Sigmoid colon (tissue), 7 donors: ENCODE measurements around the gene GON4L. TPM values are rescaled to one million over a fixed set of nuclear protein-coding genes. Genes with fewer than 3 reads are reported as not detected.
"Not testable (repeated sequence)": the region's sequence is repeated elsewhere in the genome, so short reads cannot be mapped to it uniquely, and the experiment has no call there.

ENCODE experiments used
- DNase-seq: peaks from one replicate; pipeline ENCODE4 v3.0.0-alpha.2; 2019
- H3K27ac ChIP-seq, 4 donors: fragments of 200-600 bp; sonication (generic); one replicate each; pipeline ENCODE4 v1.5.1; 2016 to 2019; ENCODE audit warnings: mild to moderate bottlenecking in 1 of 4
- H3K27me3 ChIP-seq, 3 donors: fragments of 200-600 bp; sonication (generic); one replicate each; pipeline ENCODE4 v1.5.1; 2019; ENCODE audit warnings: mild to moderate bottlenecking in 1 of 3
- H3K36me3 ChIP-seq, 4 donors: fragments of 200-600 bp; sonication (generic); one replicate each; pipeline ENCODE4 v1.5.1; 2016 to 2019
- H3K4me1 ChIP-seq, 4 donors: fragments of 200-600 bp; sonication (generic); one replicate each; pipeline ENCODE4 v1.5.1; 2017 to 2019
- H3K4me3 ChIP-seq, 4 donors: fragments of 200-600 bp; sonication (generic); one replicate each; pipeline ENCODE4 v1.5.1; 2017 to 2019; ENCODE audit warnings: mild to moderate bottlenecking in 2 of 4, moderate library complexity in 1 of 4
- H3K9me3 ChIP-seq, 4 donors: fragments of 200-600 bp in 3 of 4; sonication (generic) in 3 of 4; one replicate each; pipeline versions ENCODE4 v1.5.1 to v1.6.1; 2013 to 2019
- CTCF ChIP-seq, 4 experiments: fragments of 450-650 bp in 3 of 4; fragments of 200-600 bp in 1 of 4; IDR thresholded peaks; one replicate each; pipeline ENCODE4 v1.5.1; 2016 to 2019; ENCODE audit warnings: antibody characterized with exemption in 4 of 4, mild to moderate bottlenecking in 3 of 4, moderate library complexity in 2 of 4
- EP300 ChIP-seq, 4 donors: sonication (generic); formaldehyde crosslinking; IDR thresholded peaks; one replicate each; pipeline ENCODE4 v1.6.1; 2017; ENCODE audit warnings: antibody characterized with exemption in 4 of 4
- POLR2A ChIP-seq, 2 donors: fragments of 450-650 bp; IDR thresholded peaks; one replicate each; pipeline ENCODE4 v1.6.1; 2016; ENCODE audit warnings: antibody characterized with exemption in 2 of 2, mild to moderate bottlenecking in 2 of 2, moderate library complexity in 2 of 2
- POLR2AphosphoS5 ChIP-seq, 4 donors: sonication (generic); formaldehyde crosslinking; IDR thresholded peaks; one replicate each; pipeline ENCODE4 v1.6.1; 2017; ENCODE audit warnings: antibody characterized with exemption in 4 of 4
- WGBS, 2 donors: extraction: QIAGEN DNeasy Blood & Tissue Kit; methylation state at CpG; one replicate each; pipeline ENCODE4 v1.1.7; 2013; 5-methylcytosine and 5-hydroxymethylcytosine counted together
- intact Hi-C: fragments of 100-400 bp; cut with DNase I; formaldehyde crosslinking; loops from one replicate; pipeline ENCODE4 v1.15.1; 2023
- polyA plus RNA-seq, 3 donors: library from polyadenylated mRNA; stranded (reverse); fragments of 200-250 nt; gene quantifications; one replicate each; pipeline ENCODE4 v1.2.3, GENCODE V29; 2013
- total RNA-seq, 4 donors: library from RNA; depleted of rRNA; stranded (reverse); fragments of >200 nt; gene quantifications; one replicate each; pipeline ENCODE4 v1.1.0, GENCODE V29; 2016
- donor health status: healthy with polysubstance abuse.
- donor health status: Bipolar disorder and iron deficiency.
- donor health status: healthy.

GON4L gene
- total and polyA plus RNA-seq, 7 donors, result 3.5 to 45.7 (median 25.7) TPM

DNA sequence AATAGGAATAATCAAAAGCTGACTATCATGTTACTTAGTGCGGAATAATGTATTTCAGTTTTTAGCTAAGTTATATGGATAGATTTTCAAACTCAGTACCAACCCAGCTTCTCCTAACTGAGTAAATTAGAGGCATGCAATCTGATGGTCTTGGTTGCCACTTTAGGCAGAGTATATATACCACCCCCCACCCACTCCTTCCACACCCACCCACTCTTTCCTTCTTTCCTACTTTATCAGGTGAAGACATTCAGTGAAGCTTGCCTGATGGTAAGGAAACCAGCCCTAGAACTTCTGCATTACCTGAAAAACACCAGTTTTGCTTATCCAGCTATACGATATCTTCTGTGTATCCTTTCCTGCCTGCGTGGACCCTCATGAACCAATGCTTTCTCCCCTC lies 131.9 kb downstream of the GON4L start:
- intact Hi-C loops, result no loop called here
- H3K4me1 ChIP-seq, result no peaks in the 10 kb centered on the region
- no peaks in the 10 kb centered on the region for H3K9me3 ChIP-seq
- no peak overlapping the region for H3K4me3 ChIP-seq
- no peak for DNase-seq
- H3K36me3 ChIP-seq, result peaks cover 0 to 53% (median 2%) of the 10 kb centered on the region in 4 donors
- H3K27ac ChIP-seq, result no peak overlapping the region
- TF ChIP-seq CTCF (IDR thresholded peaks at IDR 0.05), result no peak
- no peak for TF ChIP-seq EP300 (IDR thresholded peaks at IDR 0.05)
- TF ChIP-seq POLR2A (IDR thresholded peaks at IDR 0.05), result no peak
- TF ChIP-seq POLR2AphosphoS5 (IDR thresholded peaks at IDR 0.05), result no peak
- 97 to 98% methylated on average over 3 of the region's 3 CpGs for WGBS, 2 donors
- no peaks in the 10 kb centered on the region for H3K27me3 ChIP-seq

DNA sequence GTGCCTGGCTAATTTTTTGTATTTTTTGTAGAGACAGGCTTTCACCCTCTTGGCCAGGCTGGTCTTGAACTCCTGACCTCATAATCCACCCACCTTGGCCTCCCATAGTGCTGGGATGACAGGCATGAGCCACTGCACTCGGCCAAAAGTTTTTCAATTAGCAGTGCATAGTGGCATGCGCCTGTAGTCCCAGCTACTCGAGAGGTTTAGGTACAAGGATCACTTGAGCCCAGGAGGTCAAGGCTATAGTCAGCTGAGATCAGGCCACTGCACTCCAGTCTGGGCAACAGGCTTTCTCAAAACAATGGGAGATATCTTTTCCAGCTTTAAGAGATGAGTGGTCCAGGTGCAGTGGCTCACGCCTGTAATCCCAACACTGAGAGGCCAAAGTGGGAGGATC lies 137.3 kb downstream of the GON4L start:
- Histone ChIP-seq H3K9me3 (no peaks in the 10 kb centered on the region), H3K27me3 (no peaks in the 10 kb centered on the region), H3K36me3 (peaks cover 0 to 40% (median 1%) of the 10 kb centered on the region in 4 donors), H3K4me1 (no peaks in the 10 kb centered on the region), H3K4me3 (no peak overlapping the region), H3K27ac (no peak overlapping the region)
- WGBS, 2 donors, result 97 to 98% methylated on average over 4 of the region's 4 CpGs
- intact Hi-C loops, result no loop called here
- TF ChIP-seq POLR2A (IDR thresholded peaks at IDR 0.05), result no peak
- DNase-seq, result no peak

- H3K4me1 ChIP-seq, H3K27ac ChIP-seq, H3K27me3 ChIP-seq, intact Hi-C loops, DNase-seq, H3K9me3 ChIP-seq, H3K4me3 ChIP-seq: not testable (repeated sequence)
- 92 to 94% methylated on average over 6 of the region's 6 CpGs for WGBS, 2 donors
- H3K36me3 ChIP-seq, result peaks cover 0 to 39% (median 1%) of the 10 kb centered on the region in 4 donors
Observed at GRCh38 chr1:155718524-155719115, 138.4 kb downstream of the GON4L start.

DNA sequence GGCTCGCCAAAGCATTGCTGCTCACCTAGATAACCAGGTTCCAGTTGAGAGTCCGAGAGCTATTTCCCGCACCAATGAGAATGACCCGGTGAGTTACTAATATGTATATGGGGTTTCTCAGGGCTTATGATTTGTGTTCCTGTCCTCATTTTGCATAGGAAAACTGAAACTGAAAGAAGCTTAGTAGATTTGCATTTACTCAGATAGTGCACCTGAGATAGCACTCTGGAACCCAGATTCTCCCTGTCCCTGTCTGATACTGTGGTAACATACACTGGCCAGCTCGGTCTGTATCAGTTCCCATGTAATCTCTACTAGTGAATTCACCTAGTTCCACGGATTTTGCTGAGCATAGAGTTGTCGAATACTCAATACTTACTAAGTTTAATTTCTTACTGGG lies 140.0 kb downstream of the GON4L start:
- Histone ChIP-seq H3K9me3 (no peaks in the 10 kb centered on the region), H3K27ac (no peak overlapping the region), H3K4me3 (no peak overlapping the region), H3K27me3 (no peaks in the 10 kb centered on the region), H3K36me3 (peaks cover 0 to 26% (median 1%) of the 10 kb centered on the region in 4 donors), H3K4me1 (peaks cover 0 to 7% (median 0%) of the 10 kb centered on the region in 4 donors)
- intact Hi-C loops, result no loop called here
- TF ChIP-seq POLR2AphosphoS5 (IDR thresholded peaks at IDR 0.05) (no peak), POLR2A (IDR thresholded peaks at IDR 0.05) (no peak), EP300 (IDR thresholded peaks at IDR 0.05) (no peak), CTCF (IDR thresholded peaks at IDR 0.05) (no peak)
- DNase-seq, result no peak
- 84 to 89% methylated on average over 7 of the region's 7 CpGs for WGBS, 2 donors

- 98% methylated on average over 5 of the region's 5 CpGs for WGBS, 2 donors
- peaks cover 0 to 7% (median 0%) of the 10 kb centered on the region in 4 donors for H3K4me1 ChIP-seq
- no peaks in the 10 kb centered on the region for H3K27me3 ChIP-seq
- no peaks in the 10 kb centered on the region for H3K9me3 ChIP-seq
- no peak overlapping the region for H3K4me3 ChIP-seq
- H3K27ac ChIP-seq, result no peak overlapping the region
- DNase-seq, result no peak
- peaks cover 0 to 21% (median 1%) of the 10 kb centered on the region in 4 donors for H3K36me3 ChIP-seq
- intact Hi-C loops, result no loop called here
- TF ChIP-seq POLR2AphosphoS5 (IDR thresholded peaks at IDR 0.05) (no peak), EP300 (IDR thresholded peaks at IDR 0.05) (no peak), POLR2A (IDR thresholded peaks at IDR 0.05) (no peak), CTCF (IDR thresholded peaks at IDR 0.05) (no peak)
Observed at GRCh38 chr1:155715777-155716176, 141.2 kb downstream of the GON4L start.

- DNase-seq, H3K4me3 ChIP-seq, H3K27me3 ChIP-seq, intact Hi-C loops, H3K9me3 ChIP-seq, H3K27ac ChIP-seq, H3K4me1 ChIP-seq: not testable (repeated sequence)
- 98% methylated on average over 3 of the region's 3 CpGs for WGBS, 2 donors
- H3K36me3 ChIP-seq, result peaks cover 0 to 26% (median 3%) of the 10 kb centered on the region in 4 donors
Observed at GRCh38 chr1:155715056-155715455, 142.0 kb downstream of the GON4L start.
